Chondrocyte (in vitro differentiated cells): ENCODE measurements around the gene SP5. TPM values are rescaled to one million over a fixed set of nuclear protein-coding genes. Genes with fewer than 3 reads are reported as not detected.

ENCODE experiments used
- DNase-seq: peaks from one replicate; pipeline ENCODE4 v3.0.0; 2021; ENCODE audit warnings: mixed read lengths, low spot score
- H3K27ac Mint-ChIP-seq: one replicate; pipeline ENCODE4 v1.8.0; 2021; ENCODE audit warnings: mild to moderate bottlenecking, moderate library complexity, mixed read lengths; ENCODE audit not compliant: unreplicated experiment
- H3K27me3 Mint-ChIP-seq: 2 replicates; pipeline ENCODE4 v1.8.0; 2021; ENCODE audit warnings: low read depth, mixed read lengths
- H3K36me3 Mint-ChIP-seq: 2 replicates; pipeline ENCODE4 v1.8.0; 2021; ENCODE audit warnings: low read depth, mixed read lengths
- H3K4me1 Mint-ChIP-seq: 2 replicates; pipeline ENCODE4 v1.8.0; 2021; ENCODE audit warnings: low read depth, mild to moderate bottlenecking, mixed read lengths
- H3K4me3 Mint-ChIP-seq: one replicate; pipeline ENCODE4 v1.8.0; 2021; ENCODE audit warnings: mild to moderate bottlenecking, moderate library complexity, mixed read lengths; ENCODE audit not compliant: unreplicated experiment
- H3K9me3 Mint-ChIP-seq: 2 replicates; pipeline ENCODE4 v1.8.0; 2021; ENCODE audit warnings: low read depth, mixed read lengths
- total RNA-seq: library from RNA; stranded (reverse); gene quantifications from 3 replicates; pipeline ENCODE4 v1.2.1, GENCODE V29; 2021
- TF ChIP-seq, protein P1 (sequence below): fragments of 200-600 bp; sonication (generic); IDR thresholded peaks from 2 replicates; pipeline ENCODE4 v1.5.0; 2021; ENCODE audit warnings: antibody characterized with exemption, mild to moderate bottlenecking, moderate library complexity

Gene SP5
- total RNA-seq, 1 donor from 2014 or later = not detected

GRCh38 chr2:170675701-170676100, 39.4 kb upstream of the SP5 start:
- Mint-ChIP-seq H3K27ac (no peak overlapping the region), H3K27me3 (peaks cover 19% of the 10 kb centered on the region), H3K9me3 (no peaks in the 10 kb centered on the region), H3K4me1 (no peaks in the 10 kb centered on the region), H3K4me3 (no peak overlapping the region), H3K36me3 (no peaks in the 10 kb centered on the region)
- TF ChIP-seq, protein P1, sequence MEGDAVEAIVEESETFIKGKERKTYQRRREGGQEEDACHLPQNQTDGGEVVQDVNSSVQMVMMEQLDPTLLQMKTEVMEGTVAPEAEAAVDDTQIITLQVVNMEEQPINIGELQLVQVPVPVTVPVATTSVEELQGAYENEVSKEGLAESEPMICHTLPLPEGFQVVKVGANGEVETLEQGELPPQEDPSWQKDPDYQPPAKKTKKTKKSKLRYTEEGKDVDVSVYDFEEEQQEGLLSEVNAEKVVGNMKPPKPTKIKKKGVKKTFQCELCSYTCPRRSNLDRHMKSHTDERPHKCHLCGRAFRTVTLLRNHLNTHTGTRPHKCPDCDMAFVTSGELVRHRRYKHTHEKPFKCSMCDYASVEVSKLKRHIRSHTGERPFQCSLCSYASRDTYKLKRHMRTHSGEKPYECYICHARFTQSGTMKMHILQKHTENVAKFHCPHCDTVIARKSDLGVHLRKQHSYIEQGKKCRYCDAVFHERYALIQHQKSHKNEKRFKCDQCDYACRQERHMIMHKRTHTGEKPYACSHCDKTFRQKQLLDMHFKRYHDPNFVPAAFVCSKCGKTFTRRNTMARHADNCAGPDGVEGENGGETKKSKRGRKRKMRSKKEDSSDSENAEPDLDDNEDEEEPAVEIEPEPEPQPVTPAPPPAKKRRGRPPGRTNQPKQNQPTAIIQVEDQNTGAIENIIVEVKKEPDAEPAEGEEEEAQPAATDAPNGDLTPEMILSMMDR = no peak
- DNase-seq = no peak

DNA sequence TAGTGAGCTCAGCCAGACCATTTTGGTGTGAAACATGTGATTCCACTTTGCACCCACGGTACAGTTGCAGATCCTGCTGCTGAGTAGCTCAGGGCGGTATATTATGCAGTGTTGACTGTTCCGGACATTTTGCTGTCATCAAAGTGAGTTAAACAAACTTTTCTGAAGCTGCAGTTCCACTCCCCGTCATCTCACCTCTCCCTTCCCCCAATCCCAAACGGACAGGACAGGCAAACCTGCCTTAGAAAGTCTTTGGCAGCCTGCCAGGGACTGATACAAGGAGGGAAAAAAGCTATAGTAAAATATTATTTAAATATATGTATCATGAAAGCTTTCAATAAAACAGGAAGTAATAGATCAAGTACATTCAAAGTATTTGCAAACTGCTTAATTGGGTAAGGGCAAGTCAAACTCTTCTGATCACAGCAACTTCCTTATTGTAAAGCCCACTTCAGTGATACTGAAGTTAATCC, 35.5 kb upstream of the SP5 start:
- Mint-ChIP-seq H3K36me3 (no peaks in the 10 kb centered on the region), H3K9me3 (no peaks in the 10 kb centered on the region), H3K4me1 (no peaks in the 10 kb centered on the region), H3K27me3 (peaks cover 19% of the 10 kb centered on the region), H3K4me3 (no peak overlapping the region), H3K27ac (no peak overlapping the region)
- TF ChIP-seq, protein P1 = no peak
- DNase-seq = no peak

- no peak for DNase-seq
- TF ChIP-seq, protein P1 = no peak
- Mint-ChIP-seq H3K4me3 (no peak overlapping the region), H3K27me3 (peaks cover 19% of the 10 kb centered on the region), H3K9me3 (no peaks in the 10 kb centered on the region), H3K36me3 (no peaks in the 10 kb centered on the region), H3K27ac (no peak overlapping the region), H3K4me1 (no peaks in the 10 kb centered on the region)
These were observed 34.8 kb upstream of the SP5 start for GRCh38 chr2:170680172-170680941.

DNA sequence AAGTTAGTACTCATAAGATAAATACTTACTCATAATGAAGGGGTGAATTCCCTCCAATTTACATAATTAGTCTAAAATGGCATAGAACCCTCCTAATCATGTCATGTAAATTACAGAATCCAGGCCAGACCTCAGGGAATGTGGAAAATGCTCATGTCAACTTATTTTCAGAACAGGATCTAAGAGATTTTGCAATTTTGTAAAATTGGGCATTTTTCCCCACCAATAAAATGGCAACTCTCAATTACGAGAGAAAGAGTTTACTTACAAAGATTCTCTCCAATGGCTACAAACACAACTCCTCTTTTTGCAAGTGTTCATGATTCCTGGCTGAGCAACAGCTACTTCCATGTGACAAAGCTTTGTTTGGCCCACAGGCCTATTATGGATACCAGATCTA, 33.8 kb upstream of the SP5 start:
- no peak overlapping the region for H3K27ac Mint-ChIP-seq
- peaks cover 26% of the 10 kb centered on the region for H3K27me3 Mint-ChIP-seq
- TF ChIP-seq, protein P1 = no peak
- no peak for DNase-seq
- H3K4me1 Mint-ChIP-seq = no peaks in the 10 kb centered on the region
- H3K36me3 Mint-ChIP-seq = no peaks in the 10 kb centered on the region
- no peaks in the 10 kb centered on the region for H3K9me3 Mint-ChIP-seq
- no peak overlapping the region for H3K4me3 Mint-ChIP-seq

DNA sequence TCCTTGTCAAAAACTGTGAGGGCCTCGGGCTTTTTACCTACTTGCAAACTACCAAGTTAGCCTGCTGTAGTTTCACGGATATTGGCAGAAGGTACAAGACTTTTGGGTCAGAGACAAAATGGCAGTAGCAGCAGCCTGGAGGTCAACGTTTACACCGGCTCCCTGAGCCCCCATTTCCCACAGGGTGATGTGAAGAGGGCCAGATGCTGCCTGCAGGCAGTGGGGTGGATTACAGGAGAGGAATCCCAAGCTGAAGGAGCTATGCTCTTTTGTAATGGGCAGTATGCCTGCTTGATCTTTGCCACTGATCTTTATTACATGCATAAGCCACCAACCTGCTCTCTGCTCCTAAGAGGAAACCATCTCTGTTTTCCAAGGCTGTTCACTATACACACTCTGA, 29.5 kb upstream of the SP5 start:
- Mint-ChIP-seq H3K4me3 (no peak overlapping the region), H3K9me3 (no peaks in the 10 kb centered on the region), H3K27ac (no peak overlapping the region), H3K27me3 (peaks cover 24% of the 10 kb centered on the region), H3K36me3 (no peaks in the 10 kb centered on the region), H3K4me1 (no peaks in the 10 kb centered on the region)
- DNase-seq = no peak
- TF ChIP-seq, protein P1 = no peak
